ENCODE results near the gene ZBTB6.
"Not testable (repeated sequence)": the region's sequence is repeated elsewhere in the genome, so short reads cannot be mapped to it uniquely, and the experiment has no call there.

Gene ZBTB6

GRCh38 chr9:122929796-122930354, 16.8 kb upstream of the ZBTB6 start:
- DNase-seq (ENCODE audit: extremely low read depth in 1 of 2, low read depth in 1 of 2): no peak

DNA sequence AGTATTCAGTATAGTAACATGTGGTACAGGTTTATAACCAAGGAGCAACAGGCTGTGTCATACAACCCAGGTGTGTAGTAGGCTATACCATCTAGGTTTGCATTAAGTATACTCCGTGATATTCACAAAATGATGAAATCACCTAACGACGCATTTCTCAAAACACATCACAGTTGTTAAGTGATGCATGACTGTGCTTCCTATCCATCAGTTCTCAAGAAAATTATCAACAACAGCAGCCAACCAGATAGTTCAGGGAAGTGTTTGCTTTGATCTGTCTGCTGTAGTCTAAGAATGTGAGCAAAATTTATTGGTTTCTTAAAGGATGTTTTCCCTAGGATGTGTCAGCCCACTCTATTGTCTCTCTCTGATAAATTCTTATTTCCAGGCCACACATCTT, 10.8 kb upstream of the ZBTB6 start:
- no peak for DNase-seq (ENCODE audit: extremely low read depth in 1 of 2, low read depth in 1 of 2)

DNA sequence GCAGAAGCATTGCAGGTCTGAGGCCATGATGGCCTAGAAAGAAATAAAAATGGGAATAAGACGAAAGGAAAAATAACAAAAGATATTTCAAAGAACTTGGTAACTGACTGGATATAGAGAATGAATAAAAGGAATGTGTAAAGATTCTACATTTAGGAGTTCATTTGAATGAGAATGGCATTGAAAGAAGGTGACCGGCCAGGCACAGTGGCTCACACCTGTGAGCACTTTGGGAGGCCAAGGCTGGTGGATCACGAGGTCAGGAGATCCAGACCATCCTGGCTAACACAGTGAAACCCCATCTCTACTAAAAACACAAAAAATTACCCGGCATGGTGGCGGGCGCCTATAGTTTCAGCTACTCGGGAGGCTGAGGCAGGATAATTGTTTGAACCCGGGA, 9.6 kb upstream of the ZBTB6 start:
- DNase-seq (ENCODE audit: extremely low read depth in 1 of 2, low read depth in 1 of 2): no peak

GRCh38 chr9:122918310-122918709, 5.2 kb upstream of the ZBTB6 start:
- no peak for DNase-seq (ENCODE audit: extremely low read depth in 1 of 2, low read depth in 1 of 2)

DNA sequence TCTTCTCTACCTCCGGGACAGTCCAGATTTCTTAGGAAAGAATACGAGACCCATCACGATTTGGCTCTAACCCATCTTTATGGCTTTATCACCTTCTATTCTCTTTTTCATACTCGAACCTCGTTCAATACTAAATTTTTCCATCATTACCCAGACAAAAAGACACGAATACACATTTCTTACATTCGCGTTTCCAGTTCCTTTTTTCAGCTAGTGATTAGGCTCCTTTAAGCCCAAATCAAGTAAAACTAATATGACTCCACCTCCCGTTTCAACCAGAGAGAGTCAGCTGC, 506 bp downstream of the ZBTB6 start:
- no peak for DNase-seq (ENCODE audit: extremely low read depth in 1 of 2, low read depth in 1 of 2)

DNA sequence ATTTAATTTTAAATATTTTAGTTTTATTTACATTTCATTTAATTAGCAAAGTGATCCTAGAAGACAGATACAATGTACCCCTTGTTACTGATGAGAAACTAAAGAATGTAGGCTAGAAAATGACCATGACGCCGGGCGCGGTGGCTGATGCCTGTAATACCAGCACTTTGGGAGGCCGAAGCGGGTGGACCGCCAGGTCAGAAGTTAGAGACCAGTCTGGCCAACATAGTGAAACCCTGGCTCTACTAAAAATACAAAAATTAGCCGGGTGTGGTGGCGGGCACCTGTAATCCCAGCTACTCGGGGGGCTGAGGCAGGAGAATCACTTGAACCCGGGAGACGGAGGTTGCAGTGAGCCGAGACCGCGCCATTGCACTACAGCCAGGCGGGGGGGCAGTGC, 7.0 kb downstream of the ZBTB6 start:
- DNase-seq (ENCODE audit: extremely low read depth in 1 of 2, low read depth in 1 of 2): not testable (repeated sequence)

GRCh38 chr9:122904823-122905710, 8.1 kb downstream of the ZBTB6 start, which contains the start of gene RC3H2:
Gene RC3H2 (minus strand): TSS chr9:122905359. CDS start chr9:122897509, 7,850 bp downstream.
- peak; percentile 90 to 97 for DNase-seq (ENCODE audit: extremely low read depth in 1 of 2, low read depth in 1 of 2)

GRCh38 chr9:122904466-122904822, 8.7 kb downstream of the ZBTB6 start:
- DNase-seq (ENCODE audit: extremely low read depth in 1 of 2, low read depth in 1 of 2): peak in 1 of 2 donors; percentile 13

GRCh38 chr9:122900791-122901190, 12.3 kb downstream of the ZBTB6 start:
- no peak for DNase-seq (ENCODE audit: extremely low read depth in 1 of 2, low read depth in 1 of 2)

DNA sequence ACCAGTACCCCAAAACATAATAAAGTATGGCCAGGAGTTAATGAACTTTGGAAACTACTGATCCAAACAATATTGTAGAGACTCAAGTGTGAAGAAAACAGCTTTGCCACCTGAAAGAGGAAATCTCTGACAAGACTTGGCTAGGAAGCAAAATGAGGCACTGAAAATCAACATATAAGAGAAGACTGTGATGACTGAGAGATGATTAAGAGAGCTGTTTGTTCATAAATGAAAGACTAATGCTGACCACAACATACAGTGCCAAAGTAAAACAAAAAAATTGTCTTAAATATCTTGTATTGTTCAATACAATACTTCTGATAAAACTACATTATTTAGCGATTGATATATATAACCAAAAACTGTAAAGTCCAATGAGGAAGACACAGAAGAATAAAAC, 15.2 kb downstream of the ZBTB6 start:
- DNase-seq (ENCODE audit: extremely low read depth in 1 of 2, low read depth in 1 of 2): no peak

DNA sequence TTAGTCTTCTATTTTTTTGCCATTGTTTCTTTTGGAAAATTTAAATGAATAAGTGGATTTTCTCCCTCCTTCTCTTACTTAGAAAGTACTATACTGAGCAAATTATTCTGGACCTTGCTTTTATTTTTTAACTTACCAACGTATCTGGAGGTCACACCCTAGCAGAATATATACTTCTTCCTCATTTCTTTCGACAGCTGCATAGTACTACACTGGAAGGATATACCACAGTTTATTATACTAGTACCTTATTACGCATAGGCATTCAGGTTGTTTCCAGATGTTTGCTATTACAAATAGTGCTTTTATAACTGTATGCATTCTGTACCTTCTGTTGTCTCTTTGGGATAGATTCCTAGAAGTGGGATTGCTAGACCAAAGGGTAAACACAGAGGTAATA, 24.6 kb downstream of the ZBTB6 start:
- DNase-seq (ENCODE audit: extremely low read depth in 1 of 2, low read depth in 1 of 2): no peak

GRCh38 chr9:122883125-122883524, 30.0 kb downstream of the ZBTB6 start:
- DNase-seq (ENCODE audit: extremely low read depth in 1 of 2, low read depth in 1 of 2): no peak

DNA sequence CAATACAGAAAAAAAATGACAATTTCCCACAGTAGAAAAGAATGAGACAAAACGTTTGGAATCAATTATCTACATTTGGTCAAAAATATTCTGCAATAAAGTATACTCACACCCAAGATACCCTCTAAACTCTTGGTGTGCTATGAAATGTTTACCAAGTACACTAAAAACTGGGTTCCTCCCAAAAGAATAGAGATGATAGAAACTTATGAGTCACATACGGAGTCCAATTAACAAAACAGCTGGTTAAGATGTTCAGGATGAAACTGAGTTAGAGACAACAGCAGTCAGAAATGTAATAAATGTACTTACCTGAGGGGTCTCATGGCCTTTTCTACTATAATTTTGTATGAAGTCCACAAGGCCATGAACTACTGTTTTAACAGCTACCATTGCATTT, 33.7 kb downstream of the ZBTB6 start:
- DNase-seq (ENCODE audit: extremely low read depth in 1 of 2, low read depth in 1 of 2): no peak

- DNase-seq (ENCODE audit: extremely low read depth in 1 of 2, low read depth in 1 of 2): no peak
Observed at GRCh38 chr9:122875523-122875922, 37.6 kb downstream of the ZBTB6 start.

- not testable (repeated sequence) for DNase-seq (ENCODE audit: extremely low read depth in 1 of 2, low read depth in 1 of 2)
Observed at GRCh38 chr9:122867276-122867675, 45.8 kb downstream of the ZBTB6 start.

DNA sequence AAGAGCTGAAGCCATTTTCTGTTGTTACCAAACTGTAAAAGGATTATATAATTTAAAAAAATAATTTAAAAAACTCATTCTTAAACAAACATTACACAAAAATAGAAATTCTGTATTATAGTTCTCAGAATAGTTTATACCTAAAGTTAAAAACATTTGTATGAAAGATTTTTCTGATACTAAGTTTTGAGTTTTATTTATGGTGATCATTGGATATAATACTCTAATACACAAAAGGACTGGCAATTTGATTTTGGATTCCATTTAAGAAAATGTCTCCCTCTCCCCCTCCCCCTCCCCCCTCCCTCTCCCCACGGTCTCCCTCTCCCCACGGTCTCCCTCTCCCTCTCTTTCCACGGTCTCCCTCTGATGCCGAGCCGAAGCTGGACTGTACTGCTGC, 47.0 kb downstream of the ZBTB6 start:
- DNase-seq (ENCODE audit: extremely low read depth in 1 of 2, low read depth in 1 of 2): no peak

- DNase-seq (ENCODE audit: extremely low read depth in 1 of 2, low read depth in 1 of 2): no peak
Observed at GRCh38 chr9:122865300-122865699, 47.8 kb downstream of the ZBTB6 start.

DNA sequence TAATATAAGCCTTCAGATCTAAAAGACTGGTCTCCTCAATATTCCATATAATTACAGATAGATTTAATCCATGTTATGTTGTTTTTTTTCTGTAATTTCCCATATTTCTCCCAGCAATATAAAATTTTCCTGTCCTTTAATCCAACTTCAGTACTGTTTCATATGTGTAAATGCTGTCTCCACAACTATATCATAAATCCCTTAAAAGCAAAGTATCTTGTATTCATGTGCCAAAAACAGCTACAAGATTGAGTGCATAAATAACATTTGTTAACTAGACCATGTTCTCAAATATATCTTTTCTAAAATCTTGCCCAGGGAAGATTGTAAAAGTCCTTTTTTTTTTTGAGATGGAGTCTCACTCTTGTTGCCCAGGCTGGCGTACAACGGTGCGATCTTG, 49.7 kb downstream of the ZBTB6 start:
- DNase-seq (ENCODE audit: extremely low read depth in 1 of 2, low read depth in 1 of 2): no peak

DNA sequence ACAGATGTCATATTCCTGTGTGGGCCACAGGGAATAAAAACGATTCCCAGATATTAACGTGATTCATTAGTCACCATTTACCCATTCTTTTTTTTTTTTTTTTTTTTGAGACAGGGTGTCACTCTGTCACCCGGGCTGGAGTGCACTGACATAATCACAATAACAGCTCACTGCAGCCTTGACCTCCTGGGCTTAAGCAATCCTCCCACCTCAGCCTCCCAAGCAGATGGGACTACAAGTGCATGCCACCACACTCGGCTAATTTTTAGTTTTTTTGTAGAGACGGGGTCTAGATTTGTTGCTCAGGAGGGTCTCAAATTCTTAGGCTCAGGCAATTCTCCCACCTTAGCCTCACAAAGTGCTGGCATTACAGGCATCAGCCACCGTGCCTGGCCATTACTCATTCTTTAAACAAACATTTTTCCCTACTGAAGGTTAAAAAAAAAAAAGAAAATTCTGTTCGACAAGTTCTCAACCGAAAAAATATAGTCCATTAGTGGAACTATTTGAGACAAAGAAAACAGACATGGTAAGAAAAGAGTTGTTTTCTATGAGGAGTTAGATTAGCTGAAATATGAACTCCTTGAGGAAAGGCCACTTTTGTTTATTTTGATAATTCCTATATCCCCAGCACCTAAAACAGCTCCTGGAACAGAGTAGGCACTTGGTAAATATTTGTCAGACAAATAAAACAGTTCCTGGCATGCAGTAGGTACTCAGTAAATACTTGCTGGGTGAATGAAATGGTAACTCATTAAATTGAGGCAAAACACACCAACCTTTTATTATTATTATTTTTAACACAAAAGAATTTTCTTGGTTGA, 52.6 kb downstream of the ZBTB6 start:
- no peak for DNase-seq (ENCODE audit: extremely low read depth in 1 of 2, low read depth in 1 of 2)
